HG02885 (cell line): ENCODE measurements around the gene ATP13A1.
"Not testable (repeated sequence)": the region's sequence is repeated elsewhere in the genome, so short reads cannot be mapped to it uniquely, and the experiment has no call there.

Experiments
- ATAC-seq: cut with Tn5 transposase; IDR thresholded peaks from one replicate; pipeline ENCODE4 v1.9.1; 2021; ENCODE audit warnings: mild to moderate bottlenecking; ENCODE audit not compliant: unreplicated experiment, poor library complexity

Gene ATP13A1

GRCh38 chr19:19626516-19627472, 36.7 kb downstream of the ATP13A1 start:
- ATAC-seq, result no peak

GRCh38 chr19:19624032-19624570, 39.4 kb downstream of the ATP13A1 start:
- ATAC-seq, result no peak

GRCh38 chr19:19623383-19623782, 40.1 kb downstream of the ATP13A1 start:
- no peak for ATAC-seq

- ATAC-seq, result no peak
Observed at GRCh38 chr19:19619849-19620210, 43.6 kb downstream of the ATP13A1 start.

GRCh38 chr19:19619181-19619848, 44.2 kb downstream of the ATP13A1 start:
- ATAC-seq, result no peak

GRCh38 chr19:19618219-19619051, 45.0 kb downstream of the ATP13A1 start, which contains the start of gene PBX4:
Gene PBX4, minus strand, starts transcription at chr19:19618687. Its CDS starts 58 bp downstream, at chr19:19618629.
- peak; percentile 95 for ATAC-seq

- no peak for ATAC-seq
Observed at GRCh38 chr19:19615086-19615485, 48.4 kb downstream of the ATP13A1 start.

- no peak for ATAC-seq
Observed at GRCh38 chr19:19613506-19613905, 50.0 kb downstream of the ATP13A1 start.

GRCh38 chr19:19610376-19611202, 52.9 kb downstream of the ATP13A1 start:
- ATAC-seq, result no peak

GRCh38 chr19:19606686-19607085, 56.8 kb downstream of the ATP13A1 start:
- ATAC-seq, result not testable (repeated sequence)

GRCh38 chr19:19606021-19606420, 57.5 kb downstream of the ATP13A1 start:
- no peak for ATAC-seq

GRCh38 chr19:19602713-19603324, 60.7 kb downstream of the ATP13A1 start:
- ATAC-seq, result no peak

GRCh38 chr19:19602136-19602712, 61.3 kb downstream of the ATP13A1 start:
- no peak for ATAC-seq

GRCh38 chr19:19600793-19601330, 62.6 kb downstream of the ATP13A1 start:
- no peak for ATAC-seq

GRCh38 chr19:19598728-19599451, 64.6 kb downstream of the ATP13A1 start:
- ATAC-seq, result not testable (repeated sequence)

- peak; percentile 60 for ATAC-seq
Observed at GRCh38 chr19:19597809-19598306, 65.6 kb downstream of the ATP13A1 start.
